Breast epithelium (tissue), 4 donors: ENCODE measurements around the gene MT2A. TPM values are rescaled to one million over a fixed set of nuclear protein-coding genes. Genes with fewer than 3 reads are reported as not detected.

Source experiments
- DNase-seq, 2 donors: peaks; one replicate each; pipeline ENCODE4 v3.0.0-alpha.2; 2019; ENCODE audit warnings: low spot score in 2 of 2
- H3K27ac ChIP-seq, 2 donors: fragments of 200-600 bp; sonication (generic) in 1 of 2; one replicate each; pipeline ENCODE4 v1.5.1; 2016 to 2019; ENCODE audit warnings: mild to moderate bottlenecking in 1 of 2
- H3K27me3 ChIP-seq, 2 donors: fragments of 200-600 bp; sonication (generic) in 1 of 2; one replicate each; pipeline versions ENCODE4 v1.5.1 to v1.6.0; 2017 to 2019; ENCODE audit warnings: control low read depth in 1 of 2, mild to moderate bottlenecking in 1 of 2
- H3K36me3 ChIP-seq: fragments of 200-600 bp; one replicate; pipeline ENCODE4 v1.5.1; 2019
- H3K4me1 ChIP-seq, 2 donors: fragments of 200-600 bp; sonication (generic); one replicate each; pipeline ENCODE4 v1.5.1; 2016 to 2019; ENCODE audit warnings: control low read depth in 1 of 2
- H3K4me3 ChIP-seq, 3 donors: fragments of 200-600 bp; sonication (generic); 1 replicate in 2 of 3; 2 replicates in 1 of 3; pipeline ENCODE4 v1.5.1; 2016 to 2019; ENCODE audit warnings: mild to moderate bottlenecking in 3 of 3, moderate library complexity in 2 of 3
- H3K9me3 ChIP-seq, 2 donors: fragments of 200-600 bp; sonication (generic) in 1 of 2; one replicate each; pipeline ENCODE4 v1.5.1; 2016 to 2019; ENCODE audit warnings: control low read depth in 1 of 2
- POLR2A ChIP-seq: fragments of 450-650 bp; IDR thresholded peaks from one replicate; pipeline ENCODE4 v1.6.1; 2016; ENCODE audit warnings: antibody characterized with exemption, mild to moderate bottlenecking, moderate library complexity
- POLR2AphosphoS5 ChIP-seq, 3 donors: sonication (generic); formaldehyde crosslinking; IDR thresholded peaks; one replicate each; pipeline ENCODE4 v1.6.1; 2017; ENCODE audit warnings: antibody characterized with exemption in 3 of 3
- intact Hi-C: fragments of 100-400 bp; cut with DNase I; formaldehyde crosslinking; loops from one replicate; pipeline ENCODE4 v1.15.1; 2023; ENCODE audit warnings: low total_unique reads
- total RNA-seq, 3 donors: library from RNA; depleted of rRNA; stranded (reverse); fragments of >200 nt; gene quantifications; one replicate each; pipeline ENCODE4 v1.1.0, GENCODE V29; 2016
- TF ChIP-seq, protein P1 (sequence below), 3 donors: fragments of 450-650 bp; IDR thresholded peaks; one replicate each; pipeline ENCODE4 v1.5.1; 2016 to 2017; ENCODE audit warnings: antibody characterized with exemption in 3 of 3, mild to moderate bottlenecking in 3 of 3, moderate library complexity in 3 of 3

The MT2A gene
- total RNA-seq, 3 donors from 2014 or later: 352 to 543 (median 428) TPM

DNA sequence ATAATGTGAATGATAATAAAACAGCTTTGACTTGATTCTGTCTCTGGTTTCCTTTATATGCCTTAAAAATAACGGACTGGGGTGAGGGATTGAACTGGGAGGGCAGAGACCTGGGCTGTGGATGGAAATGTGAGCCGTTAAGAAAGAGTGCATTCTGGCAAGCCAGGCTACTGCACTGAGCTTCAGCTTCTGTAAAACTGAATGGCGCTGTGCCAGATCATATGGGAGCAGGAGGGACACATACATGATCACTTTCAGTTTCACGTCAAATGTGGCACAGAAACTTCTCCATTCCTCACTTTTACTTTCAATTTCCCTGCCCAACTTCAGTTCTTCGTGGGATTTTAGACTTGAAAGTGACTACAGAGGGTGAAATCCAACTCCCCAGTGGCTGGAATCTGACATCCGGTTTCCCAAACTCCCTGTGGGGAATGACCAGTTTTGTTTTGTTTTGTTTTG, 1.1 kb downstream of the MT2A start:
- peak overlapping the region; percentile 78 to 86 (median 83) for H3K4me3 ChIP-seq
- peaks cover 18 to 19% of the 10 kb centered on the region in 2 donors for H3K4me1 ChIP-seq
- no peaks in the 10 kb centered on the region for H3K36me3 ChIP-seq
- H3K27me3 ChIP-seq: no peaks in the 10 kb centered on the region
- H3K9me3 ChIP-seq: no peaks in the 10 kb centered on the region
- intact Hi-C loops: no loop called here
- DNase-seq: peak in 1 of 2 donors; percentile 60
- H3K27ac ChIP-seq: peak overlapping the region; percentile 96 to 99
- TF ChIP-seq, protein P1, sequence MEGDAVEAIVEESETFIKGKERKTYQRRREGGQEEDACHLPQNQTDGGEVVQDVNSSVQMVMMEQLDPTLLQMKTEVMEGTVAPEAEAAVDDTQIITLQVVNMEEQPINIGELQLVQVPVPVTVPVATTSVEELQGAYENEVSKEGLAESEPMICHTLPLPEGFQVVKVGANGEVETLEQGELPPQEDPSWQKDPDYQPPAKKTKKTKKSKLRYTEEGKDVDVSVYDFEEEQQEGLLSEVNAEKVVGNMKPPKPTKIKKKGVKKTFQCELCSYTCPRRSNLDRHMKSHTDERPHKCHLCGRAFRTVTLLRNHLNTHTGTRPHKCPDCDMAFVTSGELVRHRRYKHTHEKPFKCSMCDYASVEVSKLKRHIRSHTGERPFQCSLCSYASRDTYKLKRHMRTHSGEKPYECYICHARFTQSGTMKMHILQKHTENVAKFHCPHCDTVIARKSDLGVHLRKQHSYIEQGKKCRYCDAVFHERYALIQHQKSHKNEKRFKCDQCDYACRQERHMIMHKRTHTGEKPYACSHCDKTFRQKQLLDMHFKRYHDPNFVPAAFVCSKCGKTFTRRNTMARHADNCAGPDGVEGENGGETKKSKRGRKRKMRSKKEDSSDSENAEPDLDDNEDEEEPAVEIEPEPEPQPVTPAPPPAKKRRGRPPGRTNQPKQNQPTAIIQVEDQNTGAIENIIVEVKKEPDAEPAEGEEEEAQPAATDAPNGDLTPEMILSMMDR (IDR thresholded peaks at IDR 0.05): no peak
- TF ChIP-seq POLR2AphosphoS5 (IDR thresholded peaks at IDR 0.05): peak in 2 of 3 donors; percentile 7 to 75
- peak; percentile 11 for TF ChIP-seq POLR2A

DNA sequence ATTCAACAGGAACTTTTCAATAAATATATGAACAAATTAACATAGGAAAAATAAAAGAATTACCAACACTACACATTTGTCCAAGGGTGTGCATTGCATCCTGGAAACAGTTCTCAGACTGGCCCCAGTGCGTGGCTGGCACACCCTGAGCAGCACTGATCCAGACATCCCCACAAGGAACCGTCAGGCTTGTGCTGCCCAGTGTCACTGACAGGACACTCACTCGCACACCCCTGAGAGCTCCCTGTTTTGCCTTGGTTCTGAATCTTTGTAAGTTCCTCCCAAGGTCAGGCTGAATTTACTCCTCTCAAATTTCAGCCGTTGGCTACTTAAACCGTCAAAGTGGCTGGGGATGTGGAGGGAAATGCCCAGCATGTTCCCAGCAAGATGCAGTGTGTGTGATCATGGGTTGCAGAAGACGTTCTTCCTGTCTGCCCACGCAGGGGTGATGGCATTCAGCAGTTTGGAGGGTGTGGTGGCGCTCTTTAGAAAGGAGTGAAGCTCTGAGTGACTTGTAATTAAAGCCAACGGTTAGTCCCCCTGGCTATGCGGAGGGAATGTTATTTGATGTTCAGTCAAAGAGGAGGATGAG, 1.7 kb downstream of the MT2A start:
- Histone ChIP-seq H3K36me3 (no peaks in the 10 kb centered on the region), H3K27ac (peak overlapping the region; percentile 96 to 99), H3K4me1 (peaks cover 18 to 19% of the 10 kb centered on the region in 2 donors), H3K27me3 (no peaks in the 10 kb centered on the region), H3K9me3 (no peaks in the 10 kb centered on the region), H3K4me3 (peak overlapping the region; percentile 78 to 86 (median 83))
- peak in 1 of 2 donors; percentile 91 for DNase-seq
- TF ChIP-seq POLR2A (no peak), POLR2AphosphoS5 (IDR thresholded peaks at IDR 0.05) (peak in 2 of 3 donors; percentile 77 to 91)
- TF ChIP-seq, protein P1 (IDR thresholded peaks at IDR 0.05): no peak
- intact Hi-C loops: no loop called here

DNA sequence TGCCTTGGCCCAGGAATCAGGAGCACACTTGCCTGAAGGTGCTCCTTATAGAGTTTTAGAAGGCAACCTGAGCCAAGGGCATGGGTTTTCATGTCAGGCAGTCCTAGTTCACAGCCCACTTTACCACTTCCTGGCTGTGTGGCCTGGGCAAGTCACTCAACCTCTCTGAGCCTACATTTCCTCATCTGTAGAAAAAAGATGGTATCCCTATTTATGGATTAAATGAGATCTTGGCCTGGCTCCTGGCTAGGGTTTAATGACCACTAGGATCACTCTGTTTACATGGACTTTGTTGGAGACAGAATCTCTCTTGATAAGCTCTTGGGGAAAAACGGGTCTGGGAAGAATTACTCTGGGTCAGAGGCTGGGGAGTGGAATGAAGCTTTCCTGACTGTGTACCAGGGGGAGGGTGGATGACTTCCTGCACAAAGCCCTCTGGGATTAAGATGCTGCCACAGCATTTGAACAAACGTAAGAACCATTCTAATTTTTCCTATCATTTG, 2.3 kb downstream of the MT2A start:
- Histone ChIP-seq H3K27ac (peak overlapping the region; percentile 96 to 99), H3K4me1 (peaks cover 15 to 17% of the 10 kb centered on the region in 2 donors), H3K36me3 (no peaks in the 10 kb centered on the region), H3K9me3 (no peaks in the 10 kb centered on the region), H3K27me3 (no peaks in the 10 kb centered on the region), H3K4me3 (peak overlapping the region; percentile 78 to 86 (median 83))
- intact Hi-C loops: no loop called here
- TF ChIP-seq POLR2AphosphoS5 (IDR thresholded peaks at IDR 0.05): no peak
- TF ChIP-seq, protein P1 (IDR thresholded peaks at IDR 0.05): no peak
- TF ChIP-seq POLR2A: no peak
- no peak for DNase-seq

DNA sequence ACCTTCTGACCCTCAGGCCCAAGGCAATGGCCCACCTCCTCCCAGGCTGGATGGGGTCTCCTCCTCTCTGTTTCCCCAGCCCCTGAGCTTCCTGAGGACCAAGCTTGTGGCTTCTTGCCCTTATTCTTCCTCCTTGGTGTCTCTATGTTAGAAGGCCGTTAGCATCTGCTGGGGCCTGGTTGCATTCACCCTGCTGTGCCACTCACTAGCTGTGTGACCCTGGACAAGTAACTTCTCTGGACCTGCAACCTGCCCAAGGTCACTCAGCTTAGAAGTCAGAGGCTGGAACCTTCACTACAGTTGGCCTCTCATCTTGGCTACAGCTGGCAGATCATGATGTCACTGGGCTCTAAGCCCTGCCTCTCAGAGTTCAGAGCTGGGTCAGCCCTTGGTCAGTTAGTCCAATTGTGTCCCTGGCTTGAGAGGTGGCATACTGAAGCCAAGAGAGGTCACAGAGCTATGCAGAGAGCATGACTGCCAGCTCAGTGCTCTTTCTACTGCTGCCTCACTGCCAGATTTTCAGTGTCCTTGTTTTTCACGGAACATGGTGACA, 3.0 kb downstream of the MT2A start:
- Histone ChIP-seq H3K4me3 (peak overlapping the region in 2 of 3 donors; percentile 83 to 86), H3K27me3 (no peaks in the 10 kb centered on the region), H3K4me1 (peaks cover 10 to 12% of the 10 kb centered on the region in 2 donors), H3K27ac (peak overlapping the region; percentile 96 to 99), H3K36me3 (no peaks in the 10 kb centered on the region), H3K9me3 (no peaks in the 10 kb centered on the region)
- intact Hi-C loops: no loop called here
- TF ChIP-seq POLR2A (no peak), POLR2AphosphoS5 (IDR thresholded peaks at IDR 0.05) (peak in 2 of 3 donors; percentile 33 to 53)
- TF ChIP-seq, protein P1 (IDR thresholded peaks at IDR 0.05): no peak
- no peak for DNase-seq

DNA sequence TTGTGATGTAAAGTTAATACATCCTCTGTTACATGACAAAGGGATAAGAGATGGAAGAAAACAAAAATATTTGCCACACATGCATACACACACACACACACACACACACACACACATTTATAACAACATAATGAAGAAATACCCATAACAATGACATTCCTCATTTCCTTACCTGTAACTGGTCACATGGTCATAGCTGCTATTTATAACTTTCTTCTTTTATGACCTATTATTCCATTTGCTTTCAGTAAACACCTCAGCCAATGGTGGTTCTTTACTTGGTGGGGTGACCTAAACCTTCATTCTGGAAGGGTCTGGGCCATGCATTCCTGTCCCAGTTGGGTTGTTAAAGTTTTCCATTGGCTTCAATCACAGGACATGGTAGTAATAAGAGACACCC, 5.3 kb downstream of the MT2A start:
- intact Hi-C loops: no loop called here
- no peaks in the 10 kb centered on the region for H3K9me3 ChIP-seq

More for the DNA sequence above, 5.3 kb downstream of the MT2A start:
- Histone ChIP-seq H3K27ac (no peak overlapping the region), H3K4me3 (no peak overlapping the region), H3K4me1 (peaks cover 6 to 12% of the 10 kb centered on the region in 2 donors), H3K36me3 (no peaks in the 10 kb centered on the region), H3K27me3 (no peaks in the 10 kb centered on the region)
- DNase-seq: no peak
- TF ChIP-seq POLR2AphosphoS5 (IDR thresholded peaks at IDR 0.05) (no peak), POLR2A (no peak)
- TF ChIP-seq, protein P1 (IDR thresholded peaks at IDR 0.05): no peak
